Activated CD4-positive, alpha-beta T cell treated with anti-CD3 and anti-CD28 coated beads, Interleukin-2, amount 10 ng/mL, durations not matched to agents 7 days and 5 days (primary cell): Measurements from ENCODE around the gene ROR2. TPM values are rescaled to one million over a fixed set of nuclear protein-coding genes. Genes with fewer than 3 reads are reported as not detected.

Experiments
- CTCF ChIA-PET: fragments of 350-600 bp; sonication (Branson Sonifier 250); formaldehyde crosslinking; loops from one replicate; lab custom pipeline; 2021; ENCODE audit warnings: antibody characterized with exemption; lab: Charles Lee
- POLR2A ChIA-PET: fragments of 350-600 bp; sonication (Branson Sonifier 250); formaldehyde crosslinking; loops from one replicate; lab custom pipeline; 2021; ENCODE audit warnings: antibody characterized with exemption; lab: Charles Lee
- DNase-seq: peaks from one replicate; pipeline ENCODE4 v3.0.0-alpha.2; 2020
- H3K27ac Mint-ChIP-seq: one replicate; pipeline ENCODE4 v1.8.0; 2021; ENCODE audit warnings: mild to moderate bottlenecking, moderate library complexity, mixed read lengths
- H3K27me3 Mint-ChIP-seq: one replicate; pipeline ENCODE4 v1.8.0; 2021; ENCODE audit warnings: mixed read lengths
- H3K36me3 Mint-ChIP-seq: one replicate; pipeline ENCODE4 v1.8.0; 2021; ENCODE audit warnings: low read depth, mixed read lengths
- H3K4me1 Mint-ChIP-seq: one replicate; pipeline ENCODE4 v1.8.0; 2021; ENCODE audit warnings: mixed read lengths
- H3K4me3 Mint-ChIP-seq: one replicate; pipeline ENCODE4 v1.8.0; 2021; ENCODE audit warnings: mild to moderate bottlenecking, moderate library complexity, mixed read lengths
- H3K9me3 Mint-ChIP-seq: one replicate; pipeline ENCODE4 v1.8.0; 2021; ENCODE audit warnings: mixed read lengths
- total RNA-seq, 2 experiments: library from RNA; stranded (reverse); gene quantifications; one replicate each; pipeline ENCODE4 v1.2.3, GENCODE V29; 2021

ROR2 gene
- total RNA-seq, 2 experiments from 2014 or later: 0.48 to 0.55 TPM

- no peak overlapping the region for H3K27ac Mint-ChIP-seq
- no peak for DNase-seq
- peaks cover 21% of the 10 kb centered on the region for H3K27me3 Mint-ChIP-seq
- no peaks in the 10 kb centered on the region for H3K9me3 Mint-ChIP-seq
- H3K4me3 Mint-ChIP-seq: no peak overlapping the region
- no peaks in the 10 kb centered on the region for H3K36me3 Mint-ChIP-seq
- ChIA-PET CTCF (interaction anchor here (1.1 kb wide), 1 partner anchor 13 kb away, joined by 3 read pairs; no protein-coding TSS in a partner anchor), POLR2A (no interaction called here)
- no peaks in the 10 kb centered on the region for H3K4me1 Mint-ChIP-seq
Measured at GRCh38 chr9:91659529-91660495, 290.2 kb downstream of the ROR2 start.

DNA sequence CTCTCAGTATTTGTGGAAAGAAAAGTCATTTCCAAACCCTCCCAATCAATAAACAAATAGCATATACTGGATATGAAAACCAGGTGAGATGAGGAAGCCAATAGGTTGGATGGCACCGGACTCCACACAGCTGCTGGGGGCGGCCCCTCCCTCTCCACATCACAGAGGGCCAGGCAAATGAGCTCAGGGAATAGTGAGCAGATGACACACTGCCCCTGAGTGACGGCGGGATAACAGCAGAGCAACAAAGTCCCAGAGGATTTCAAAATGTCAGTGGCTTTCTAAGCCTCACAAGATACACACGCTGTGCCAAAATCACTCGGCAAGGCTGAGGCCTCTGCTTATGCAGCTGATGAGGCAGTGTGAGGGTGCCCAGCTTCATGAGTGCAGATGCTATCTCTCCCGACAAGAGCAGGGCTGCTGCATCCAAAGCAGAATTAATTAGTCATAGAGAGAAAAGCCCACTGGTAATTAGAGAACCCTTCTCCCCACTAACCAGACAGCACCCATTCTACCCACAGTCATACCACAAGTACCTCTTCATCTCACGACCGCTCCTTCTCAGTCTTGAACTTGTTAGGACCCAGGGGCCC is 291.4 kb downstream of the ROR2 start:
- H3K4me1 Mint-ChIP-seq: no peaks in the 10 kb centered on the region
- no peak overlapping the region for H3K4me3 Mint-ChIP-seq
- no peak overlapping the region for H3K27ac Mint-ChIP-seq
- no peaks in the 10 kb centered on the region for H3K9me3 Mint-ChIP-seq
- CTCF ChIA-PET: no interaction called here
- peaks cover 16% of the 10 kb centered on the region for H3K27me3 Mint-ChIP-seq
- POLR2A ChIA-PET: no interaction called here
- no peaks in the 10 kb centered on the region for H3K36me3 Mint-ChIP-seq
- no peak for DNase-seq

DNA sequence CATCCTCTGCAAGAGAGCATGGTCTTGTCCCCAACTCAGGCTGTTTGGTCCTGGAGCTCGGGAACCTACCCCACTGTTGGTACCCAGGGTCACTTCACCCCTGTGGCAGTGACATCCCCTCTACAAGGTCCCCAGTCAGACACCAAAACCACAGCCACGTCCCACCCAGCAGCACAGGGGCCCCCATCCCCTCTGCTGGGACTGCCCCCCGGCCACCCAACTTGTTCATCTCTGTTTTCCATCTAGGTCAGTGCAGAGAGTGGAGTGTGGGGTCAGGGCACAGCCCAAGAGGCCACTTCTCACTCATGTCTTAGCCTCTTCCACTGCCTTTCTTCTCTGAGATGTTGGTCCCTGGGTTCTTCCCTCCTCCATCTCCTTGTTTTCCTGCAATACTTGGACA is 292.5 kb downstream of the ROR2 start:
- Mint-ChIP-seq H3K36me3 (no peaks in the 10 kb centered on the region), H3K9me3 (no peaks in the 10 kb centered on the region), H3K4me3 (no peak overlapping the region), H3K4me1 (no peaks in the 10 kb centered on the region), H3K27ac (no peak overlapping the region), H3K27me3 (peaks cover 20% of the 10 kb centered on the region)
- DNase-seq: no peak
- POLR2A ChIA-PET: no interaction called here
- CTCF ChIA-PET: no interaction called here

DNA sequence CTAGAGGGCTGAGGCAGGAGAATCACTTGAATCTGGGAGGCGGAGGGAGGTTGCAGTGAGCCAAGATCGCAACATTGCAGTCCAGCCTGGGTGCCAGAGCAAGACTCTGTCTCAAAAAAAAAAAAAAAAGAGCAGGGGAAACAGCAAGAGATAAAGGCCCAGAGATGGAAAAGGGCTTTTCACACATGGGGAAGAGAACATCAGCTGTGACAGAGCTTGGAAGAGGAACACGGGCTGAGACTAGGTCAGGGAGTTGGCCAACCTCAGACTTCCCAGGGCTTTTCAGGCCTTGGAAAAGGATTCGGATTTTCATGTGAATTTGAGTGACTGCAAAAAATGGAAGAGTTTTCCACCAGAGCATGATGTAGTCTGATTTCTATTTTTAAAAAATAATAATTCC is 294.4 kb downstream of the ROR2 start:
- DNase-seq: no peak
- Mint-ChIP-seq H3K9me3 (no peaks in the 10 kb centered on the region), H3K27me3 (peaks cover 24% of the 10 kb centered on the region), H3K36me3 (no peaks in the 10 kb centered on the region), H3K27ac (no peak overlapping the region), H3K4me1 (no peaks in the 10 kb centered on the region), H3K4me3 (no peak overlapping the region)
- ChIA-PET CTCF (no interaction called here), POLR2A (no interaction called here)

GRCh38 chr9:91655215-91655614 is 294.8 kb downstream of the ROR2 start:
- ChIA-PET CTCF (no interaction called here), POLR2A (no interaction called here)
- H3K36me3 Mint-ChIP-seq: no peaks in the 10 kb centered on the region
- H3K9me3 Mint-ChIP-seq: no peaks in the 10 kb centered on the region
- no peak overlapping the region for H3K27ac Mint-ChIP-seq
- no peak overlapping the region for H3K4me3 Mint-ChIP-seq
- H3K4me1 Mint-ChIP-seq: no peaks in the 10 kb centered on the region
- DNase-seq: no peak
- H3K27me3 Mint-ChIP-seq: peaks cover 27% of the 10 kb centered on the region

DNA sequence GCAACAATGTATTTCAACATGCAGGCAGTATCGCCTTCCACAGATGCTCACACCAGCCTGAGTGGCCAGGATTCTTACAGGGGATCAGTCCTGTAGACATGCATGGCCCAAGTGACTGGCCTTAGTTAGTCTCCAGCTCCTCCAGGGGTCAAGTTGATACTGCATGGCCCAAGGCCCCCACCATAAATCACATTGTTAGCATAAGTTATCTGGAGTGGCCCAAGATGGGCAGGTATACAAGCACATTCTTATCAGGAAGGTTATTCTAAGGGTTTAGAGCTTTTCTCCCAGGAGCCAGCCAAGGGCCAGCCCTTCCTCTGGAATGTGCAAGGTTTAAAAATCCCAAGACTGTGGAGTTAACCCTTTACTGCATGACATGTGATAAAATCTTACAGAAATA is 295.5 kb downstream of the ROR2 start:
- no peak overlapping the region for H3K4me3 Mint-ChIP-seq
- CTCF ChIA-PET: no interaction called here
- POLR2A ChIA-PET: no interaction called here

GRCh38 chr9:91647371-91647770 is 302.7 kb downstream of the ROR2 start:
- POLR2A ChIA-PET: no interaction called here
- CTCF ChIA-PET: no interaction called here

More for the DNA sequence above, 295.5 kb downstream of the ROR2 start:
- Mint-ChIP-seq H3K36me3 (no peaks in the 10 kb centered on the region), H3K27ac (no peak overlapping the region), H3K9me3 (no peaks in the 10 kb centered on the region), H3K27me3 (peaks cover 30% of the 10 kb centered on the region), H3K4me1 (no peaks in the 10 kb centered on the region)
- no peak for DNase-seq

GRCh38 chr9:91646702-91647101 is 303.3 kb downstream of the ROR2 start:
- no peak overlapping the region for H3K27ac Mint-ChIP-seq
- H3K4me3 Mint-ChIP-seq: no peak overlapping the region
- H3K27me3 Mint-ChIP-seq: peaks cover 28% of the 10 kb centered on the region
- no peaks in the 10 kb centered on the region for H3K36me3 Mint-ChIP-seq
- H3K4me1 Mint-ChIP-seq: no peaks in the 10 kb centered on the region
- ChIA-PET CTCF (interaction anchor here (0.5 kb wide), 1 partner anchor 355 kb away, joined by 3 read pairs; no protein-coding TSS in a partner anchor), POLR2A (no interaction called here)
- no peaks in the 10 kb centered on the region for H3K9me3 Mint-ChIP-seq
- DNase-seq: no peak

More at GRCh38 chr9:91647371-91647770, 302.7 kb downstream of the ROR2 start:
- Mint-ChIP-seq H3K27ac (no peak overlapping the region), H3K4me3 (no peak overlapping the region), H3K36me3 (no peaks in the 10 kb centered on the region), H3K4me1 (no peaks in the 10 kb centered on the region), H3K9me3 (no peaks in the 10 kb centered on the region), H3K27me3 (peaks cover 30% of the 10 kb centered on the region)
- no peak for DNase-seq

- POLR2A ChIA-PET: no interaction called here
- Mint-ChIP-seq H3K36me3 (no peaks in the 10 kb centered on the region), H3K27me3 (peaks cover 18% of the 10 kb centered on the region), H3K4me3 (no peak overlapping the region), H3K27ac (no peak overlapping the region), H3K9me3 (no peaks in the 10 kb centered on the region), H3K4me1 (no peaks in the 10 kb centered on the region)
- CTCF ChIA-PET: no interaction called here
- DNase-seq: no peak
Measured at GRCh38 chr9:91644433-91644832, 305.6 kb downstream of the ROR2 start.

- ChIA-PET POLR2A (no interaction called here), CTCF (no interaction called here)
- DNase-seq: no peak
- Mint-ChIP-seq H3K9me3 (no peaks in the 10 kb centered on the region), H3K27me3 (peaks cover 12% of the 10 kb centered on the region), H3K36me3 (no peaks in the 10 kb centered on the region), H3K27ac (no peak overlapping the region), H3K4me1 (no peaks in the 10 kb centered on the region), H3K4me3 (no peak overlapping the region)
Measured at GRCh38 chr9:91643481-91644077, 306.4 kb downstream of the ROR2 start.

DNA sequence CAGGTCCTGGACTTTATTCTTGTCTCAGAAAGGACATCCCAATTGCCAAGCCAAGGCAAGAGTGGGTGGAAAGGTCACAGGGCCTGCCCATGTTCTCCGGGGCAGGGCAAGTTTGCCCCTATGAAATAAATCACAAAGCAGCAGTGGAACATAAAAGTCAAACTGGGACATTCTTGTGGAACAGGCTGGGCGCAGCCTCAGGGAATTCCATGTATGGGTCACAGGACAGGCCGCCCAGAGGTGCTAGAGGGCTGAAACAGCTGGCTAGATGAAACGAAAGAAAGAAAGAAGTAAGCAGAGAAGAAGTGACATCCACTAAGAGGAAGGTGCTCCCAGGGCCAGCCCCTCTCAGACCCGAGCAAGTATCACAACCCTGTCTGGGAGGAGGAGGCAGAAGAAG is 307.3 kb downstream of the ROR2 start:
- ChIA-PET CTCF (no interaction called here), POLR2A (no interaction called here)
- Mint-ChIP-seq H3K27me3 (peaks cover 17% of the 10 kb centered on the region), H3K36me3 (no peaks in the 10 kb centered on the region), H3K27ac (no peak overlapping the region), H3K4me1 (no peaks in the 10 kb centered on the region), H3K9me3 (no peaks in the 10 kb centered on the region), H3K4me3 (no peak overlapping the region)
- DNase-seq: no peak

DNA sequence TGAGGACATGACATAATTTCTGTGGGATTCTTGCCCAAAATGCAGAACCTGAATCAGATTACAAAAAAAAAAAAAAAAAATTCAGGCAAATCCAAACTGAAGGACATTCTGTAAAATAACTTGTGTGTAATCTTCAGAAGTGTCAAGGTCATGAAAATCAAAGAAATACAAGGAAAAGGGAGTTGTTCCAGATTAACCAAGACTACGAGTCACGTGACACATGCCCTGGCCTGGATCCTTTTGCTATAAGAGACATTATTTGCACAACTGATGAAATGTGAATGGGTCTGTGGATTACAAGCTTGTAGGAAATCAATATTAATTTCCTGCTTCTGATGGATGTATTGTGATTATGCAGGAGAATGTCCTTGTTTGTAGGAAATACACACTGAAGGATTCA is 309.6 kb downstream of the ROR2 start:
- no peak overlapping the region for H3K27ac Mint-ChIP-seq
- no peaks in the 10 kb centered on the region for H3K9me3 Mint-ChIP-seq
- ChIA-PET POLR2A (no interaction called here), CTCF (interaction anchor here (0.5 kb wide), 1 partner anchor 186 kb away, joined by 3 read pairs; no protein-coding TSS in a partner anchor)
- no peaks in the 10 kb centered on the region for H3K36me3 Mint-ChIP-seq
- no peak overlapping the region for H3K4me3 Mint-ChIP-seq
- H3K4me1 Mint-ChIP-seq: no peaks in the 10 kb centered on the region
- no peak for DNase-seq
- peaks cover 10% of the 10 kb centered on the region for H3K27me3 Mint-ChIP-seq

GRCh38 chr9:91639054-91639453 is 311.0 kb downstream of the ROR2 start:
- ChIA-PET POLR2A (no interaction called here), CTCF (no interaction called here)
- Mint-ChIP-seq H3K9me3 (no peaks in the 10 kb centered on the region), H3K36me3 (no peaks in the 10 kb centered on the region), H3K4me3 (no peak overlapping the region), H3K27me3 (peaks cover 13% of the 10 kb centered on the region), H3K4me1 (no peaks in the 10 kb centered on the region), H3K27ac (no peak overlapping the region)
- no peak for DNase-seq
